Activated CD4-positive, alpha-beta T cell treated with anti-CD3 and anti-CD28 coated beads, Interleukin-2, Interleukin-4, amounts not matched to agents 100 ng/mL and 50 ng/mL, durations not matched to agents 16 hours and 8 hours (primary cell): ENCODE data around the gene SLC35A3.
A peak's percentile ranks its signal among the peaks of the same experiment; 100 is the strongest.
"Not testable (repeated sequence)": the region's sequence is repeated elsewhere in the genome, so short reads cannot be mapped to it uniquely, and the experiment has no call there.

Experiments
- DNase-seq: peaks from one replicate; pipeline ENCODE4 v3.0.0-alpha.2; 2020; ENCODE audit warnings: low spot score

SLC35A3 gene

DNA sequence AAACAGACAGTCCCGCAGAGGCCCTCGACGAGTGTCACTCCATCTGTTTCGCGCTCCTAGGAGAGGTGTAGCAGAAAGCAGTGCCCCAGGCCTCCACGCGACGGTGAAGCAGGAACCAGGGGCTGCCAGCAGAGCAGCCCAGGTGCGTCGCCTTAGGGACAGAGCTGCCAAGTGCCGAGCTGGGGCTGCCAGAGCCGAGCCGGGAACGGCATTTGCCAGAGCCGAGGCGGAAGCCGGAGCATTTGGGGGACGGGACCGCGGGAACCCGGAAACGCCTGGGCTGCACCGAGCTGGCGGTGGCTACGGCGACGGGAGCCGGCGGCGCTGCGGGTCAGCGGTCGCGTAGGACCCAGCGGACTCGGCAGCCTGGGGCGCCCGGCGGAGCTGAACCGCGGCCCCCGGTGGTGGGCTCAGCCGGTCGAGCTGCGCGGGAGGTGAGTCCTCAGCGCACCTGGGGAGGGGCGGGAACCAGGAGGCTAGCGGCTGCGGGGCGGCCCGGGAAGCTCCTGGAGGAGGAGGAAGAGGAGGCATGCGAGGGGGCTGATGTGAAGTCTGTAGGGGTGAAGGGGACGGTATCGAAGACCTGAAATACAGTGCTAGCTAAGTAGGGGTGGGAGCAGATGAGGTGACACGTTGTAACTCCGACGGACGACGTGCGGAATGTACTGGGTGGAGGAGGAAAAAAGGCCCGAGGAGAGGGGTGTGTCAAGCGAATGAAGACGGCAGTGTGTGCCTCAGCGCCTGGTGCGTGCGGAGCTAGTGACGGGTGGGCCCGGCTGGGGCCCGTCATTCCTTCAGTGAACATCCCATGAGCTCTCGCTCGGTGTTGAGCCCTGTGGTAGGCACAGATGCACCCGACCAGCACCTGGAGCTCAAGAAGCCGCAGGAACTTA, at the start of gene SLC35A3:
TSS of gene SLC35A3 (plus strand) at position 268 of the 893 bp plus-strand sequence. CDS start 23,559 bp downstream, outside the sequence.
- DNase-seq: peak; percentile 84

DNA sequence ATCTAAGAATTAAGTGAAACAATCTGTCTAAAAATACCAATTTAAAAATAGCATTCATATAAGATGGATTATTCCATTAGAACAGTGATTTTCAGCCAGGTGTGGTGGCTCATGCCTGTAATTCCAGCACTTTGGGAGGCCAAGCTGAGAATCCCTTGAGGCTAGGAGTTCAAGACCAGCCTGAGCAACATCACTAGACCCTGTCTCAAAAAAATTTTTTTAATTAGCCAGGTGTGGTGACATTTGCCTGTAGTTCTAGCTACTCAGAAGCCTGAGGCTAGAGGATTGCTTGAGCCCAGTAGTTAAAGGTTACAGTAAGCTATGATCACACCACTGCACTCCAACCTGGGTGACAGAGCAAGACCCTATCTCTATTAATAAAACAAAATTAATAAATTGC, 35.0 kb upstream of the SLC35A3 start:
- no peak for DNase-seq

DNA sequence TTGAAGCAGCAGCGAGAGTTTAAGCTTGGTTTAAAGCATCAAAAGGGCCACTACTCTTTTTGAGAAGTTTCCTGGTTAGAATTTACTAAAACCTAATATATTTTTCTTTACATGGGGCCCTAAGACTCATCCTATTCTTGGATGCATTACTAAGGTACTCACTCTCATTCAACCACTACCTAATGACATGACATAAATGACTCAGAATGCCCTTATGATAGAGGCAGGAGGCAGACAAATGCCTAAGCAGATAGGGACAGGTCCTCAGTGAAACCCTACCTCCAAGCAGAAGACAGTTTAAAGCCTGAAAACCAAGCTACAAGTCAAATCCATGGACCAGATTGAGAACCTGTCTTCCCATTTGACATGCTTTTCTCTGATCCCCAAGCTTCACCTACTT, 34.3 kb upstream of the SLC35A3 start:
- DNase-seq: no peak

DNA sequence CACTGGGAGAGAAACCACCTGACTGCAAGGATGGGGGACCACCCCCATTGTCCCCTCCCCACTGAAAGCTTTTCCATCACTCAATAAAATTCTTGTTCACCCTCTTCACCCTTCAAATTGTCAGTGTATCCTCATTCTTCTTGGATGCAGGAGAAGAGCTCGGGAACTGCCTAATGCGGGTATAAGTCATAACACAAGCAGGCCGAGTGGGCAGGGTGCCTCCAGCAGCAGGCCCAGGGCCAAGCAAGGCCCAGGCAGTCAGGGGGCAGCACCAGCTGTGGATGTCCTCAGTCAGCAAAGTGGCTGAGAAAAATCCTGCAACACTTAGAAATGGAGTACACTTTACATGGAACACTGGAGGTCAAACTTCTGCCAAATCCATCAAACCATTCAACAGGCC, 33.7 kb upstream of the SLC35A3 start:
- no peak for DNase-seq

DNA sequence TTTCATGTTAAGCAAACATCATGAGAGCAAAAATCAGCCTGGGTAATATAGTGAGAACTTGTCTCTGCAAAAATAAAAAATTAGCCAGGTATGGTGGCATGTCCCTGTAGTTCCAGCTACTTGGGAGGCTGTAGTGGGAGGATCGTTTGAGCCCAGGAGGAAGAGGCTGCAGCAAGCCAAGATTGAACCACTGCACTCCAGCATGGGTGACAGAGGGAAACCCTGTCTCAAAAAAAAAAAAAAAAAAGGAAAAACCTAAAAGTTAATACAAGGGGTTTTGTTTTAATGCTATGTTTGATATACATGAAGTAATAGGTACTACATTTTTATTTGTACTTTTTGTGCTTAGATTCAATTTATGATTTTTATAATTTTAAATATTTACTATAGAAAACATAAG, 27.1 kb upstream of the SLC35A3 start:
- DNase-seq: no peak

DNA sequence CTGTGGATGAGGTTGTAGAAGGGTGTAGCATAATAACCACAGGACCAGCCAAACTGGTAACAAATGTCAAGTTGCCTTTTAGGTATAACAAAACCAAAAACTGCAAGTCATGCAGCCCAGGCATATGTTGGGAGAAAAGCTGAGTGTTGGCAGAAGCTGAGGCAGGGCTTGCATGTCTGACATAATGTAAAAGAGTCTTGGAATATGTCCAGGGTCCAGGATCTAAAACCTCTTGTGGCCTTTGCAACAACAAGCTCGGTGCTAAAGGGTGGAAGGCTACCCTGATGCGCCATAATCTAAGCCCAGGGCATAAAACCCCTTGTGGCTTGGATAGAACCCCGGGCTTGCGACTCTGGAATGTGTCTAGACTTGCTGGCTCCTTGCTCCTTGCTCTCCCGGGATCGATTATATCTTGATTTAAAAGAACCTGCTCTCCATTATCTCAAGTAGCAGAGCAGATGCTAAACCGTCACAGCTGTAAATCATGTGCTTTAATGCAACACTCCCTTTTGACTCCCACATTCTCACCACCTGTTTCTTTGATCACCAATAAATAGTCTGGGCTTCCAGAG, 26.5 kb upstream of the SLC35A3 start:
- no peak for DNase-seq

DNA sequence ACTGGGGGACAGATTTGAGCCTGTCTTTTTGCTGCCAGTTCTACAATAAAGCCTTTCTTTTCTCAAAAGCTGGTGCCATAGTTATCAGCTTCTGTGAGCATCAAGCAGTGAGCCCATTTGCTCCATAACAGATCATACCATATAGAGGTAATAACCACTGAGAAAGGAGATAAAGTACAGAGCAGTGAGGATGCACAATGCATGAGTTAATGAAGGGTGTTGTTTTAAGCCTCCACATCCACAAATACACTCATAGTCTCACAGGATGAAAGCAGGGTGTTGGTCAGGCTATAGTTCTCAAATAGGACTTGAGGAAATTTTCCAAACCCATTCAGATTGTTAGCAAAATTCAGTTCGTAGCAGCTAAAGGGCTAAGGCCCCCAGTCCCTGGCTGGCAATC, 25.6 kb upstream of the SLC35A3 start:
- no peak for DNase-seq

DNA sequence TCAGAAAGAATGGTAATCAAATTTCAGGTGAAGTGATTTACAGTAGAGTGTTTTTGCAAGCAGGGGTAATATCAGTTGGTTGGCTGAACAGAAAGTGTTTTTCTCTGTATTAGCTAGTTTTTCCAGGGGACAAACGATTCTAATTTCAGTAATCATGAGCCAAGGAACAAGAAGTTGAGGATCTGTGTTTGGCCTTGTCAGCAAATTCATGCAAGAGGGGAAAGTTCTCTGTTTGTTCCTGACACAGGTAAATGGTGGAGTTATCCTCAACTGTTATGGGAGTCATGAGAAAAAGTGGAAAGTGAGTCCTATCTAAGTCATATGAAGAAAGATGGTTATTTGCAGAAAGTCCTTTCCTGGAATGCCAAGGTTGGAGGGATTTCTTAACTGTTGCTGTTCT, 24.6 kb upstream of the SLC35A3 start:
- DNase-seq: no peak

DNA sequence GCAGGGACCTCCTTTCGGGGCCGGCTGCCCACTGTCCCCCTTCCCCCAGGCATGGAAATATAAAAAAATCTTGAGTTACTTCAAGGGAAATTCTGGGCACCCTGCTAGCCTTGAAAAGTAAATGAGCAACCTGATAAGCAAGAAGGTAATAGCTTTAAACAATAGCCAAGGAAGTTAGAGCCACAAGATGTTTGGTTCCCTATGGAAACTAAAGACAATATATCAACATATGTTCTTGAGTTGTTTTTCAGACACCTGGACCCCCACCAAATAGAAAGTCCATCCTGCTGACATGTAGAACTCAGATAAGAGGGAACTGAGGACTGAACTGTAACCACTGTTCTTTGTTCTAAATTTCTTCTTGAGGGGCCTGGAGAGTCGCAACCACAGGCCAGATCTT, 19.3 kb upstream of the SLC35A3 start:
- no peak for DNase-seq

DNA sequence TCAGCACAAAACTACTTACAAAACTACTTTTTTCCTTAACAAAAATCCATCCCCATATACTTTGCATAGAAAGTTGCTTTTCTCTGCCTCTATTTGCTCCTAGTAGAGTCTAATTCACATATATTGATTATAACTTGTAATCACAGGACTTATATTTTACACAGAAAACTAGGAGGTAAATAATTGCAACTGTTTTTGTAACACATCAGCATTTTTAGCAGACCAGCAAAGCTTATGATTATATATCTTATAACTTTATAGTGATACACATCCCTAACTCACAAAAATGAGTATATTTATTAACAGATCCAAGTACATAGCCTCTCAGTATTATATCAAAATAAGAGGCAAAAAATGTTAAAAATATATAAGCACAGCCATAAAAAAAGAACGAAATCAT, 17.3 kb upstream of the SLC35A3 start:
- no peak for DNase-seq

DNA sequence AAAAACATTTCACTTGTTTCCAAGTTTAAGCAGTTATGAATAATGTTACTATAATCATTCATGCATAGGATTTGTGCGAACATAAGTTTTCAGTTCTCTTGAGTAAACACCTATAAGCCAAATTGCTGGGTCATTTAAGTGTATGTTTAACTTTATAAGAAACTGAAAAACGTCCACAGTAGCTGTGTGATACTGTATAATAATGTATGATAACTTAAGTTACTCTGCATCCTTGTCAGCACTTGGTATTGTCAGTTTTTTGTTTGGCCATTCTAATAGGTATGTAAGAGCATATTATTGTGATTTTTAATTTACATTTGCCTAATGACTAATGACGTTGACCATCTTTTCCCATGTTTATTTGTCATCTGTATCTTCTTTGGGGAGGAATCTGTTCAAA, 14.4 kb upstream of the SLC35A3 start:
- DNase-seq: no peak

DNA sequence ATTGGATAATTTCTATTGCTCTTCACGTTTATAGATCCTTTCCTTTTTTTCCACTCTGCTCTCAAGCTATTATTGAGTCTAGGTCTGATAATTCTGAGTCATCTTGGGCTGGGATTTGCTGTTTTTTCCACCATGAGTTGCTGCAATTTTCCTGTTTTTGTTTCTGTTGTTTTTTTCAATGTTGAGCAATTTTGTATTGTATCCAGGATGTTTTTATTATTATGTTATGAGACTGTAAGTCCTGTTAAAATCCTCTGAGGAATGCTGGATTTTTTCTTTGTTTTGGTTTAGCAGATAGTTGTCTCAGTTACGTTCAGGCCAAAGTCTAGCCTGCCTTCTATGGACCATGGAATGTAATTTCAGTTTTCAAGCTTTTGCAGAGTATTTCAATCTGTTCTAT, 13.0 kb upstream of the SLC35A3 start:
- DNase-seq: no peak

DNA sequence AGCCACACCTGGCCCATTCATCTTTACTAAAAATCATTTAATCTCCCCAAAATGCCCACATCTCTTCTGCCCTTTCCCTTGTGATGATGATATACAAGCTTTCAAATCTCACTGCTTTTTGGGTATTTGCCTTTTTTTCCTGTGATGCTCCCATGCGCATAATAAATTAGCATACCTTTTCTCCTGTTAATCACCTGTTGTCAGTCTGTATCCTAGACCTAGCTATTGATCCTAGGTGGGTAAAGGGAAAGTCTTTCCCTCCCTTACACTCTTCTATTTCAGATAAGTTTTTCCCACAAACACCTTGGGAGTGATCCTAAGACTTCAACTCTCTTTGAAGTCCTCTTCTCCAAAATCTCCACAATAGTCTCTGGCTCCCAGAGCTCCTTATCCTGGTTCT, 12.0 kb upstream of the SLC35A3 start:
- DNase-seq: no peak

DNA sequence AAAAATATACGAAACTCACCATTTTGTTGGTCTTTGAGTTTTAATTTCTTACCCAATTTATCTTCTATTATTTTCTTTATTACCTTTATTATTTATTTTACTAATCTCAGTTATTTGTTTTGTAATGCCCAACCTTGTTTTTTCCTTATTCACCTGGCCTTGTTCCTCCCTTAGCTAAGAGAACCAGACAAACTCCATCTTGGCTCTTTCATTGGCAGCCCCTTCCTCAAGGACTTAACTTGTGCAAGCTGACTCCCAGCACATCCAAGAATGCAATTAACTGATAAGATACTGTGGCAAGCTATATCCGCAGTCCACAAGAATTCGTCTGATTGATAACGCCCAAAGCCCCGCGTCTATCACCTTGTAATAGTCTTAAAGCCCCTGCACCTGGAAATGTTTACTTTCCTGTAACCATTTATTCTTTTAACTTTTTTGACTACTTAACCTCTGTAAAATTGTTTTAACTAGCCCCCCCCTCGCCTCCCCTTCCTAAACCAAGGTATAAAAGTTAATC, 10.5 kb upstream of the SLC35A3 start:
- not testable (repeated sequence) for DNase-seq

DNA sequence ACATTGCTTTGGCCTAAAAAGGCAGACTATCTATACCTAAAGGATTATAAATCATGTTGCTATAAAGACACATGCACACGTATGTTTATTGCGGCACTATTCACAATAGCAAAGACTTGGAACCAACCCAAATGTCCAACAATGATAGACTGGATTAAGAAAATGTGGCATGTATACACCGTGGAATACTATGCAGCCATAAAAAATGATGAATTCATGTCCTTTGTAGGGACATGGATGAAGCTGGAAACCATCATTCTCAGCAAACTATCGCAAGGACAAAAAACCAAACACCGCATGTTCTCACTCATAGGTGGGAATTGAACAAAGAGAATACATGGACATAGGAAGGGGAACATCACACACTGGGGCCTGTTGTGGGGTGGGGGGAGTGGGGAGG, 9.5 kb upstream of the SLC35A3 start:
- DNase-seq: not testable (repeated sequence)

DNA sequence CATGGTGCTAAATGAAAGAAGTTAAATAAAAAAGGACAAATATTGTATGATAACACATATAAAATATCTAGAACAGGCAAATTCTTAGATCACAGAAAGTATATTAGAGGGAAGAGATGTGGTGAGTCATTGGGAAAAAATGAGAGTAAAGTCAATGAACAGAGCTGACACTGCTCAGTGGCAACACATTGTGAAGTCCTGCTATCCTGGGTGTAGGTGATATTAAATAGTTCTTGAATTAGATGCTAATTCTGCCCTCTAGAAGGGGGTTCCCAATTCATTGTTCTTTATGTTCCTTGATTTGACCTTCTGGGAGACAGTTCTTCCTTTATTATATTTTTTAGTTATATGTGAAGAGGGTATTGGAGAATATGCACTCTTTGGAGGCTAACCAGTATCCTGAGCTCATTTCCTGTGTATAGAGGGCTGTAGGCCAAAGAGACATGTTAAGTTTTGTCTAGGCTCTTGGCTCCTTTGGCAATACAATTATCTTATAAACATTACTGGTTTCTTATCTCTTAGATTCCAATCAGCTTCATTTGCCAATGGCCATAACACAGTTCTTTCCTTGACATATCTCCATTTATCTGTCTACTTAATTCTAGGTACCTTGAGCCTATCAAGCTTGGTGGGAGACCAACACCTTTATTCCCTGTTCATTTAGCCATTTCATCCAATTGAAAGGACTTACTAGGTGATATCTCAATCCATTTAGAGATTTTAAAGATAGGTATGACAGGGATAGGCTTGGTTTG, 6.6 kb upstream of the SLC35A3 start:
- no peak for DNase-seq

DNA sequence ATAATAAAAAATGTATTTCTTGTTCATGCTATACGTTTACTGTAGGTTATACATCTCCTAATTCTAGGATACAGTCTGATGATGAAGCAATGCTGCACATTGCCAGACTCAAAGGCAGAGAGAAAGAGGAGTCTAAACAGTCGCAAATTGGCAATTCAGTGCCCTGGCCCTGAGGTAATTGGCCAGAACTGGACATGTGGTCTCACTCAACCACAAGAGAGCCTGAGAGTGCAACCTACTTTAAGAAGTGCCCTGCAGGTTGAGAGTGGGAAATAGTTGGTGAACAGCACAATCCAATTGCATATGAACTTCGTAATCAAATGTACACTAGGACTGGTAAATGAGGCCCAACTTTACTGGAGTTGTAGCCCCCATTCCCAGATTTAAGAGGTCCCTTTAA, 5.0 kb upstream of the SLC35A3 start:
- no peak for DNase-seq

DNA sequence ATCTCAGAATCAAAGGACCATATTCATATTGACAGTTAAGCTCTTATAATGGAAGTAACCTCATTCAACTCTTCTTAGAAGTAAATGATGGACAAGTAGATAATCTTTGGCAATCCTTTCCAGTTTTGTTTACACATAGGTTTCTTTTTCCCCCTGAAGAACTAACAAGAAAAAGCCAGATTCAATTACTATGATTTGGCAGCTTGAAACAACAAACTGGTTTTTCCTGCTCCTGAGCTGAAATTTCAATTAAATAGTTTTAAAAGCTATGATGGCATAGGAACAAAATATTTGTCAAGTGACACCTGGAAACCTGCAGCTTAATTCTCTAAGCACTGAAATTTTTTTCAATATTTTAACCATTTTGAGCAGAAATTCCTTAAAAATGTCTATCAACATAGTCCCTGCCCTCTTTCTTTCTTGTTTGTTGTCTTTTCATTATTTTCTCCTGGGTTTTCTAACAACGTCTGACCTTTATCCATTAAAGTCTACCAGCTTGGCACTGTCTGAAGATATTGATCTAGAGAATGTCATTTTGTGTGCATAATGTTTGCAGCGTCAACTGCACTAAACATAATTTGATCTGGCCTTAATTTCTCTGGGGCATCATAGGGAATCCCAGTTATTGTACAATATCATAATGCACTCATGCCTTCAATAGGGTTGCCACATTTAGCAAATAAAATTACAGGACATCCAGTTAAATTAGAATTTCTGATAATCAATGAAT, 4.0 kb upstream of the SLC35A3 start:
- no peak for DNase-seq

DNA sequence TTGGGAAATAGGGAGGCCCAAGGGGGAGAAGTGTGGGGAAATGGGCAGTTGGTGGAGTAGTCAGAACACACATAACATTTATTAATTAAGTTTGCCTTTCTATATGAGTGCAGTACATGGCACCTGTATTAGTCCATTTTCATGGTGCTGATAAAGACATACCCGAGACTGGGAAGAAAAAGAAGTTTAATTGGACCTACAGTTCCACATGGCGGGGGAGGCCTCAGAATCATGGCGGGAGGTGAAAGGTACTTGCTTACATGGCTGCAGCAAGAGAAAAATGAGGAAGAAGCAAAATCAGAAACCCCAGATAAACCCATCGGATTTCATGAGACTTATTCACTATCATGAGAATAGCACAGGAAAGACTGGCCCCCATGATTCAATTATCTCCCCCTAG, 1.6 kb upstream of the SLC35A3 start:
- DNase-seq: no peak

DNA sequence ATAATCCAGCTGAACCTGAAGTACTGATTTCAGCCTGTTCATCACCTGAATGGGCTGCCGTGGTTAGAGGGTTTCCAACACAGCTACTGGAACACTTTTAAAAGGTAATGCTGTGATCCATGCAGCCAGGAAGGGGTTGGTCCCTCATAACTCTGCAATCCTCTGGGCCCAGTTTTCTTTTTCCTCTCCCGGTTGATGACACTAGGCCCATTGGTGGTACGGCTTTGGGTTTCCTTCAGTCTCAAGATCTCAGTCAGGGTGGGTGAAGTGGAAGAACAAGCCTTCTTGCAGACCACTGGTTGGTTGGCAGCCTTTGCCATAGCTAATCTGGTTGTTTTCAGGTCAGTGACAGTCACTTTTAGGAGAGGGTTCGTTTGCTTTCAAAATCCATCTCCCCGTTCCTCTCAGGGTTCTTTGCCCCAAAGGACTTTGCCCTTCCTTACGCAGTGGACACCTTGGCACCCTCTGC, 502 bp upstream of the SLC35A3 start:
- no peak for DNase-seq

DNA sequence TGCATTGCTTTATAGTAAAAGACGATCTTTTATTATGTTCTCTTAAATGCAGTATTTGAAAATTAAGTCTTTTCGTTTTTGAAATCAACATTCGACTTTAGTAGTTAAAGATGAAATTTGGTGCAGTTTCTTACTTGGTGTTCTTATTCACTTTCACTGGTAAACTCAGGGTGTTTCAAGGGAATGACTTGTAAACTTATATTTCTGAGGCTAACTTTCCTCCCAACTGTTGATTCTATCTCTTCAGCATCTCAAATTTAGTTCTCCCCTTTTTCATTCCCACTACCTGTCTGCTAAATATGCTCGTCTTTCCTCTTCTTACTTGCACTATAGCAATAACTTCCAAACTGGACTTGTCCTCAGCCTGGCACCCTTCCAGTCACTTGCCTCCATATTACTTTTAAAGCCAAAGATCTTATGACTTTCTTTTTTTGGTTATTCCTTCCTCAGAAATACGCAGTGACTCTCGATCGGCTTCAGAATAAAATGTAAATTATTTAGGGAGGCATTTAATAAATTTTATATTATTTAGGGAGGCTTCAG, 988 bp downstream of the SLC35A3 start:
- no peak for DNase-seq

DNA sequence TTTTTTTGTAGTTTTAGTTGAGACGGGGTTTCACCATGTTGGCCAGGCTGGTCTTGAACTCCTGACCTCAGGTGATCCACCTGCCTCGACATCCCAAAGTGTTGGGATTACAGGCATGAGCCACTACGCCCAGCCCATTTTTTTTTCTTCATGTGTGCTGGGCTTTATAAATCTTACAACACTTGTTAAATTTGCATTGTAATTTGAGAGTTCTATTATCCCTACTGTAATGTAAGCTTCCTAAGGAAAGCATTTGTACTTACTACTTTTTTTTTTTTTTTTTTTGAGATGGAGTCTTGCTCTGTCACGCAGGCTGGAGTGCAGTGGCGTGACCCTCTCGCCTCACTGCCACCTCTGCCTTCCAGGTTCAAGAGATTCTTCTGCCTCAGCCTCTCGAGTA, 2.3 kb downstream of the SLC35A3 start:
- not testable (repeated sequence) for DNase-seq
